A204.1 (cell line): Measurements from ENCODE around the gene TRAPPC3L.
A peak's percentile ranks its signal among the peaks of the same experiment; 100 is the strongest.

Source experiments
- FAIRE-seq: peaks from 2 replicates; lab custom pipeline; 2012; peaks lifted over from hg19 to GRCh38; lab: Jason Lieb, UNC

Gene TRAPPC3L

DNA sequence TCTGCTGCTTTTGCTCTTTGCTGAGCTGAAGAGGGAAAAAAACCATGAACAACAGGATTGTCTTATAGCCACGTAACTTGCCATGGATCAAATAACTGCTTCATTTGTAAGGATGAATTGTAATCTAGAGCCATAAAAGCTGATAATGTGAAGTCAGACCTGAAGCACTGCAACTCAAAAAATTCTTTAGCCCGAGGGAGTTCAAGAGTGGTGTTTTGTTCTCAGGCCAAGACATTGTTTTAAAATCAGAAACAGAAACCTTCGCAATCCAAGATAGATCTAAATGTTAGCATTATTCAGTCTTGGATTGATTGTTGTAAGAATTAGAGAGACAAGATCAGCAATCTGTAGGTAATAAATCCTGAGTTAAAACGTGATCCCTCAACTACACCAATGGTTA, at the start of gene TRAPPC3L:
Gene TRAPPC3L (minus strand): TSS at position 34 of the 400 bp plus-strand sequence. CDS start 170 bp downstream, outside the sequence.
- no peak for FAIRE-seq

DNA sequence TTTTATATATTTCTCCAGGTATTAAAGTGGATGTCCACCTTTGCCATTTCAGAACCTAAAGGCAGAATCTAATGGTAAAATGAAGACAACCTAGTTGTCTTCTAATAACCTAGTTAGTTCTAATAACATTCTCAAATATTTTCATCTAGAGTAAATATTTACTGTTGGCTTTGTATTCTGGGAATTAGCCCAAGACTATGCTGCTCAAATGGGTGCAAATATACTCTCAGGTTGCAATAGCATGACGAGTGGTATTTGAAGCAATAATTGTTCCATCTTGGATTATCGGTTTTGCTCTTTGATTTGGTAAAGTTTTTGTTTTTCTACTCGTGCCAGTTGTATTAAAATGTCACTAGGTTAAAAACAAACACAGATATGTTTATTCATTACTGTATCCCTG, 49.8 kb upstream of the TRAPPC3L start:
- no peak for FAIRE-seq

DNA sequence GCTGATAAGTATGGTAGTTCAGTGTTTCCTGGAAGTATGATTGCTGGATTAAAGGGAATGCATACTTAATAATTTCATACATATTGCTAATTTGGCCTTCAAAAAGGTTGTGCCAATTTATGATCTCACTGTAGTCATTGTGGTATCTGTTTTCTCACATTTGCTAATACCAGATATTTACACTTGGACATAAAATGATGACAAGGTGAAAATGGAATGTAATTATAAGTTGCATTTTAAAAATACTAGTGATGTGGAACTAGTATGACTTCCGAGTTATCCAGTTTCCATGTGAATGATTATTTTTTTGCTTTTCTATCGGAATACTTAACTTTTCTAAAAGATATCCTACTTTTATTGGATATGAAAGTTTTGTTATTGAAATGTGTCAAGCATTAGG, 41.3 kb upstream of the TRAPPC3L start:
- FAIRE-seq, result no peak

DNA sequence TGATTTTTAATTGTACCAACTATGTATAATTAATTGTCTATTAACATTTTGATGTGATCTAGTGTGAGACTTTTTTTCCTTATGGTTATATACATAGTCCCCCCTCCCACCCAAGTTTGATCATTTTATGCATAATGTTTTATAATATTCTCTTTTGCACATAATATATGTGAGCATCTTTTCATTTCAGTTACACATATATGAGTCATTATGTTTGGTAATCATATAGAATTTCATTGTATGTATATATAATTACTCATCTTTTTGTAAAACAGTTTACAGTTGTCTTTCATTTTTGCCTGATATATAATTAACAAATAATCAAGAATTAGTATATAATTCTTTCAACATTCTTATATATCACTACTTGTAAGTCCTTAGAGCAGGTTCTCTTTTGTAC, 40.8 kb upstream of the TRAPPC3L start:
- peak; percentile 66 for FAIRE-seq

DNA sequence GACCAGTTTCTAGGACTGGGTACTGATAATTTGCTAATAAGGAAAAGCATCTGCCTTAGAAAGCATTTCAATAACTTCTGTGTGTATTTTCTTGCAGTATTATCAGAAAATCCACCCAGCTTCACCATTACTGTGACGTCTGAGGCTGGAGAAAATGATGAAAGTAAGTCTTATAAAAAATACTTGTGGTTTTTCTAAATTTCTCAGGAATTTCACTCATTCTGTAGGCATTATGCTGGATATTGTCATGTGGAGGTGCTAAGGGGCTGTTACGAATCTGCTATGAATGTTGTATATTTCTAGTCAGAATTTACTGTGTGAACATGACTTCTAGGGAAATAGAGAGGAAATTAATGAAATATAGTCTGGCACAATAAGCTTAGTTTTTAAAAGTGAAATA, 34.7 kb upstream of the TRAPPC3L start:
- FAIRE-seq, result no peak

DNA sequence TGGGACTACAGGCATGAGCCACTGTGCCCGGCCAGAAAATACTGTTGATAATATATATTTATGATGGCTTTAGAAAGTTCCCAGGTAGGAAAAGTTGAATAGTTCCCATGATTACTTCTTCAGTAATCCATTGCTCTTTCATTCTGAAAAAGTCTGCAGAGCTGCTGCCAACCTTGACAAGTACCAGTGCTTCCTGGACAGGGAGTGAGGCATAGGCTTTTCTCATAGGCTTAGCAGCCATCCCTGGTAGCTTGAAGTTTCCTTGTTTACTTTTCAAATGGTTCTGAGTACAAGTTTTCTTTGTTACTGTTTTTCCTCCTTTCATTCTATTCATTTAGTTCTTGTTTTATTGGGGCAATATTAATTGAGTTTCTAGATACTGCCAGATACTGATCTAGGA, 33.7 kb upstream of the TRAPPC3L start:
- FAIRE-seq, result no peak

DNA sequence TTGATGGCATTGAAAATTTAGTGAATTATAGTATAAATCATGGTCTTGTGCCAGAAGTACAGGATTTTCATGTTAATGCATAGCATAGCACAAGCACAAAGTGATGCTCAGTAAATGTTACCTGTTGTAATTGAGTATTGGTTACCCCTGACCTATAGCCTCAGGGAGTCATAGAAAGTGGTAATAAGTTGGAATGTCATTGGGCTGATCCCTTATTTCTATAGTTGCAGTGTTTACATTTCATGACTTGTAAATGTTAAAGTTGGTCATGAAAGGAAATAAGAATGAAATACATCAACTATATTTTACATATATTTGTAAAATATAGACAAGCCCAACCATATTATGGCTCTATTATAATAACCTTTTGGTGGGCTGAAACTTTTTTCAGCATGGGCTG, 32.9 kb upstream of the TRAPPC3L start:
- no peak for FAIRE-seq

DNA sequence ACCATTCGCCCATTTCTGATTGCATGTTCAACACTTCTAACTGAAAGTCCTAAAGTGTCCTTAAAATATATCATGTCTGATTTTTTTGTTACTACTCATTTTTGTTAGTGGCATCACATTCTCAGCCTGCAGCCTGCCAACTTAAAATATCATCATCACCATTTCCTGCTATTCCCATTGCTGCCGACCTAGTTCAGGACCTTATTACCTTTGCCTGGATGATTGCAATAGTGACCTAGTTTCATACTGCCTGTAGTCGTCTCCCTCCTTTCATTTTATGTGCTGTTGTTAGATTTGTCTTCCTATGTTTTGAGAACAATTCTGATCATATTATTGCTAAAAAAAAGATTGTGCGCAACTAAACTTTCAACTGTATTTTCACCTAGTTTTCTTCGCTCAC, 32.0 kb upstream of the TRAPPC3L start:
- no peak for FAIRE-seq

DNA sequence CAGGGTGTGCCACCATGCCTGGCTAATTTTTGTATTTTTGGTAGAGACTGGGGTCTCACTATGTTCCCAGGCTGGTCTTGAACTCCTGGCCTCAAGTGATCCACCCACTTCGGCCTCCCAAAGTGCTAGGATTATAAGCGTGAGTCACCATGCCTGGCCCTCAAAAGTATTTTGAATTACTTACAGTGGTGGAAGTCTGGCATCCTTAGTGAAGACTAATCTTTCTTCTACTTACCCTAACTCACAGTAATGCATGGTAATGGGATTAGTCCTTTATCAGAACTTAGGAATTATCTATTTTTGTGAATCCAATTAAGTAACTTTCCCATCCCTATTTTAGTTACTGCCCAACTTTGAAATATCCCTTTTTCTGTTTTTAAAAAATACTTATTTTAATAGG, 29.7 kb upstream of the TRAPPC3L start:
- no peak for FAIRE-seq

DNA sequence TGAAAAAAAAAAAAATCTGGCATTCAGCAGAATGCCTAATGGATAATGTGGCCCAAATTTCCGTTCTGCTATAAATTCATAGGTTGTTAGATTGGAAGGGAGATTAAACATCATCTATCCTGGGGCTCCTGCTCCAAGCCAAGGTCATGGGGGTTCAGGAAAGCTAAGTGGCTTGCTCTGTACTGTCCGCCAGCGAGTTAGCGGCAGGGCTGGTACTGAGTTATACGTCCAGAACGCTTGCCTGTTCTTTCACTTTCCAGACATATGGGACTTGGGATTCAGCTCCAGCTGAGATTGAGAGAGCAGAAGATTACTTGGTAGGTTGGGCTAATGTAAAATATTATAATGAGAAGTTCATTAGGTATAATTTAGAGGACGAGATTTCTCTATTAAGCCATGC, 26.7 kb upstream of the TRAPPC3L start:
- FAIRE-seq, result no peak

DNA sequence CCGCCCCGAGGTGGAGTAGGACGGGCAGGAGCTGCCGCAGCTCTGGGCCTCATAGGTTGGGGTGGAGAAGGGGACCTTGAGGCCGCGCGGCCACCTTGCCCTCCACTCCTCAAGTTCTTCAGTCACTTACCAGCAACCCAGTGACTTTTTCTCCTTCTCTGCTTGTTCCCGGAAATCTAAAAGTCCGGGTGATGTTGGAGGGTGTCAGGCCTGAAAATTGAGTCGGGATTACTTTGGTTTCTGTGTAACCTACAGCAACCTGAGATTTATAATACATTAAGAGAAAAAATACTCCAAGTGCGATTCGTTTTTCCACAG, 26.2 kb upstream of the TRAPPC3L start:
- FAIRE-seq, result no peak

DNA sequence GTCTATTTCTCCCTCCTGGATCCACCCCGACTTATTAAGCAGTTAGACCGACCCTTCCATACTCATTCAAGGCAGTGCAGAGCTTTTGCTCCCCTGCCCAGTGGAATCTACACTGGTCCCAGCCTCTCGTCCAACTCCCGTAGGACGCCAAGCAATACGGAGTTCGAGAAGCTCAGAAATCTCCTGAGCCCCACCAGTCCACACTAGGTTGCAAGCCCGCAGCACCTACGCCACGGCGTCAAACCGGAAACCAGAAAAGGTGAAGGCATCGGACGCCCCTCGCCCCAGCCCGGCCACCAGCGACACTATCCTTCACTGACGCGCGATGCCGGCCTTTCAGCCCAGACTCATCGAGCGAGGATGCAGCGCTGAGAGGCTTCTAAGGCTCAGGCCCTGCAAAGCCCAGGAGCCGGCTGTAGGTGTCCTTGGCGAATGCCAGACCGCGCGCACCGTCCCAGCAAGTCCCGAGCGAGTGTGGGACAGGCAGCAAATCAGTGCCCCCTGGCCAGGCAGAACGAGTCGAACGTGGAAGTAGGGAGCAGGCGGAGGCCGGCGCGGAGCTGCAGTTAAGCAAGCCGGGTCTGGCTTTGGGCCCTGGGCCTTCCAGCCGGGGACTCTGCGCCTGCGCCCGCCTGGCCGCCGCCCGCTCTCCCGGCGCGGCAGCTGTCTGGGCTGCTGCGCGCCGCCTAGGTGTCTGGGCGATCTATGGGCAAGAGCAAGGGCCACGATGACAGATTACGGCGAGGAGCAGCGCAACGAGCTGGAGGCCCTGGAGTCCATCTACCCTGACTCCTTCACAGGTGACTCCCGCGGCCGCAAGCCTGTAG, 25.6 kb upstream of the TRAPPC3L start, which contains the start of gene RWDD1:
Gene RWDD1 (plus strand): TSS at position 649 of the 827 bp plus-strand sequence. CDS start 79 bp downstream, at position 728.
- peak; percentile 71 for FAIRE-seq

DNA sequence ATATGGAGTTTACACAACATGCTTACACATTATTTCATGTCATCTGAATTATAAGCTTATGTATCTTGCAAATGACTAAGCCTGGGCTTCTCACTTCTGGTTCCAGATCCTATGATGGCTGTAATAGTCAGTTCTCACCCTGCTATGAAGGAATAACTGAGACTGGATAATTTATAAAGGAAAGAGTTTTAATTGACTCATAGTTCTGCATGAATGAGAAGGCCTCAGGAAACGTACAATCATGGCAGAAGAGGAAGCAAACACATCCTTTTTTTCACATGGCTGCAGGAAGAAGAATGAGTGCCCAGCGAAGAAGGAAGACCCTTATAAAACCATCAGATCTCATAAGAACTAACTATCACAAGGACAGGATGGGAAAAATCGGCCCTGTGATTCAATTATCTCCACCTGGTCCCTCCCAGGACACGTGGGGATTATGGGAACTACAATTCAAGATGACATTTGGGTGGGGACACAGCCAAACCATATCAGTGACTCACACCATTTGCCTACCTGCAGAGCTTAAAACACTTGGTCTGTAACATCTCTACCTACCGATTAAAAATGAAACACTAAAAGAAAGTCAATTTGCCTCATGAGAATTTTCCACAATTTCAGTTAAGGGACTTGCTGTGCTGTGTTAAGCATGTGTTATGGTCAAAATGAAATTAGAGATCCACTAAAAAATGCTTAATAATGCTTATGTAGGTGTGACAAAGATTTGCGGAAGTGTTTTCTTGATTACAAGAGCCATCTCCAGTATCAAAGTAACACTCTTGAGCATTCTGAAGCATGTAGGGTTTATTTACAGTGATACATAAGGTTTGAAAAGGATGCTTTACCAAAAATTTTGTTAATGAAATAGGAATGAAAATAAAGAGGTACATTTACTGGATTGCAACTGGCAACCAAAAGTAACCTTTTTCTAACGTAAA, 23.6 kb upstream of the TRAPPC3L start:
- FAIRE-seq, result no peak

DNA sequence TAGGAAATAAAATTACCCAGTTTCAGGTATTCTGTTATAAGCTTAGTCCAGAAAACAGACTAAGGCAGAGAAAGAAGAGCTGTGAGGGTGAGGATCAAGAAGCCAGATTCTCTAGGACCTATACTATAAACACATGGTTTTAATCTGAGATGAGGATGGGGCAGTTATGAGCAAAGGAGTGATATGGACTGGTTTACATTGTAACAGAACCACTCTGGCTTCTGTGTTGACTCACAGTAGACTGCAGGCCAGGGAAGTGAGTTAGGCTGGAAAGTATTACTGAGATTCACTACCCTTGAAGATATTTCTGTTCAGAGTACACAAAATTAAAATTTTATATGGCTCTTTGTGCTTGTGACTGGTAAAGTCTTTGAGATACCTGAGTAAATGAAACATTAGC, 22.6 kb upstream of the TRAPPC3L start:
- no peak for FAIRE-seq

DNA sequence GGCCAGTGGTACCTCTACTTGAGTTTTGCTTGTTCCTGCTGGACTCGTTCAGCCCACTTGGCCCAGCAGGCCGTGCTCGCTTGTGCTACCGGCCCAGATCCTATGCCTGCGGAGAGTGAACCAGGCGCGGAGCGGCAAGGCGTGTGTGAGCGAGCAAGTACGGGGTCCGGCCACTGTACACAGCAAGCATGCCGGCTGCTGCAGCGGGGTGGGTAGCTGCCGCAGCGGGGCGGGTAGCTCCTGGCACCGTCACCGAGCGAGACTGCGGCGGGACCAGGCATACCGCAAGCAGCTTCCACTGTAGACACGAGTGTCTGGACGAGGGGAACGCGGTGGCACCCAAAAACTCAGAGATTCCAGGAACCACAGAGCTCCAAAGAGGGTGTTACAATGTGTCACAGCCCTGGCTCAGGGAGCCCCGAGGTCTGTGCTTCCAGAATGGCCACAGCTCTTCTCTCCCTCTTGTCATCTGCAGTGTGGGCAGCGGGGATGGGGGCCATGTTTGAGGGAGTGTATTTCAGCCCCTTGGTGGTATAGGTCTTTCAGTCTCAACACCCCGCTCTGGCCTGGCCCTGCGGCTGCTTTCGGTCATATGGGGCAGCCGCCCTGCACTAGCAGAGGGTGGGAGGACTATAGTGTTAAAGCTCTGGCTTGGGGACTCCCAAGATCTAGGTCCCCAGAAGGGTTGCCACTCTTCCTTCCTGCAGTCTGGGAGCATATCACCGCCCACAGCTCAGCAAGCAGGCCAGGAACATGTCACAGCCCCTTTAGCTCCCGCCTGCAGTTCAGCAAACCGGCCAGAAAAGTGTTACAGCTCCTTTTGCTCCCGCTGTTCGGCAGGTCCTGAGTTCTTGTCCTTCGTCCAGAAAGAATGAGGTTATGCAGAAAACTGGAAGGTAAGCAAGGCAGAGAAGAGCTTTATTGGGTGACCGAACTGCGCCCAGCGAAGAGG, 19.7 kb upstream of the TRAPPC3L start:
- FAIRE-seq, result no peak

DNA sequence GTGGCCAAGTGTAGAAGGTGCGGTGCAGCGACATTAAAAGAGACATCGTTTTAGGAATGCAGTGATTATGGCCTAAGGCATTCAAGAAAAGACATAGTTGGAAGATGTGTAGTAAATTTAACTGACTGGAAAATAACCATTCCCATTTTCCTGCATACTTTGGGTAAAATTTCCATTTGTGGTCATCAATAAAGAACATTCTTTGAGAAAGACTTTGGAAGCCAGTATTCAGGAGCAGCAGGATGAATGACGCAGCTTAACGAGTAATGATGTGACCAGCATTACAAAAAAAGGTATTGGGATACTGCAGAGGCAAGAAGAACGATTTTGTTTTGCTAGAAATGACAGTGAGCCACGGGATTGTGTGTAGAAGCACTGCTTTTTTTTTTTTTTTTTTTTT, 18.8 kb upstream of the TRAPPC3L start:
- no peak for FAIRE-seq

DNA sequence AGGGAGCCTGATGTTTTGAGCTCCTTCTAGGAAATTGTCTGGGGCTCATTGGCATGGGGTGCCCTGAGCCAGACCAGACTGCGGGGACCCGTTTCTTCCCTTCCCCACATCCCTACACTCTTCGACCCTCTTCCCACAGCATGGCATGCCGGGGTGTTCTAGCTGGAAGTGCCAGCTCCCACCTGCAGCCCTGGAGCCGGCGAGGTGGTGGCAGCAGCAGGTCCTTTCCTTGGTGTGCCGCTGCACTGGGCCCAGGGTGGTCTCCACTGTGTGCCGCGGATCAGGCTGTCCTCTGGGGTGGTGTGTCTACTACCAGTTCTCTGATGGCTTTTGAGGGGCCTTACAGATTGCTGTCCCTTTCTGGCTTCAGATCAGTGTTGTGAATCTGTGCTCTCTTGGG, 18.3 kb upstream of the TRAPPC3L start:
- FAIRE-seq, result no peak

DNA sequence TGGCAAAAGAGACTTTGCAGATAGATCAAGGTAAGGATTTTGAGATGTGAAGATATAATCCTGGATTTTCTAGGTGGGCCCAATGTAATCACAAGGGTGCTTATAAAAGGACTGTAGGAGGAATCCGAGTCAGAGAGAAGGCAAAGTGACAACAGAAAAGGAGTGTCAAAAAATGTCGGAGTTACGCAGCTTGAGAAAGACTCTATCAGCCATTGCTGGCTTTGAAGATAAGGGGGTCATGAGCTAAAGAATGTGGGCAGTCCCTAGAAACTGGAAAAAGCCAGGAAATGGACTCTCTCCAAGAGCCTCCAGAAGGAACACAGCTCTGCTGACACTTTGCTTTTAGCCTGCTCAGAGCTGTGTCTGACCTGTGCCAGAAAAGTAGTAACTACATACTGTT, 17.1 kb upstream of the TRAPPC3L start:
- FAIRE-seq, result no peak

DNA sequence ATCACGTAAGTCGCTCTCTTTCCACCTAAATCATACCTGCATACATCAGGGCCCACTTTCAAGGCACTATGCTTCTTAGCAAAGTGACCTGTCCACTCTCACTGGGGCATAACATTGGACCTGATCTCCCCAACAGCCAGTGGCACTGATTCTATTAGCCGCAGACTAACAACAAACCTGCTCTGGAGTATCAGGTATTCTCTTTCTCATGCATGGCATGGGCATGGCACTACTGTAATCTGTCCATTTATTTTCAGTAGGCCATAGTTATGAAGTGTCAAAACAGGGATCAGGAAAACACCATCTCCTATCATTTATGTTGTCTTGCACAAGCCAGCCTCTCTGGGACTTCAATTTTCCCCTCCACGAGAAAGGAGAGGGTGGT, 16.5 kb upstream of the TRAPPC3L start:
- no peak for FAIRE-seq

DNA sequence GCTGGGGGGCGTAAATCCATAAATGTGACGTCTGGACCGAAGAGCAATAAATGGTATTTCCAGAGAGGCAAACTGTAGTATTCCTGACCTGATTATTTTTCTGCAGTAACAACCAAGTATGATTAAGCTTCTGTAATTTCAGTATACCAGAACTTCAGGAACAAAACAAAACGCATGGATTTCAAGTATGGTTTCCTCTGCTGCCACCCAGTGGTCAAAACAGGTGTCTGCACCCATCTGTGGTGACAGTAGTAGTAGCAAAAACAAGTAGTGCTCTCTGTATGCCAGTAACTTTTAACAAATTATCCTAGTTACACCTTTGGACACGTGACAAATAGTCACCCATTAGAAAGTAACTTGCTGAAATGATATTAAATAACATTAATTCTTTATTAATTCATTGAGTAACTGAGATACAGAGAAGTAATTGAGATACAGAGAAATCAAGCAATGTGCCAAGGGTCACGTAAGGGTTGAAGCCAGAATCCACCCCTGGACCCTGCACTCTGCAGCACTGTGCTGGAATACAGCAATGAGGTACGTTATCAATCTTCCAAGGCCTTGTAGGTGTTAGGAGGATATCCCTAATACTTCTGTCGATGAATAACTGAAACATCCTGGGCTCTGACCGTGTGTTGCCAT, 16.0 kb upstream of the TRAPPC3L start:
- peak; percentile 67 for FAIRE-seq

DNA sequence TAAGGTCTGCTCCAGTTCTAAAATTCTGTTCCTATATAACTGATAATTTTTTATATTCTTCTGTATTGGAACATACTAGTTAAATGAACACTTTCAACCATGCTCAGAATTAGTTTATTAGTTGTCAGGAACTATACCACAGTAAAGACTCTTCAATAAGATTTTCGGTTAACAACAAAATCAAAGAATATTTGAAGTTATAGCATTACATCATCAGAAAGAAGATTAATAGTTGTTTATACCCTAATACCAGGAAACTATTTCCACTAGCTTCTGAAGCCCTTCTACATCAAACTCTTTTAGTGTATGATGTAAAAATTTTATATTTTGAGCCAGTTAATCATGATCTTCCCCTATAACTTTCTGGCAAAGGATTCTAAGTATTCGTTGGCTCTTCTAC, 14.6 kb upstream of the TRAPPC3L start:
- no peak for FAIRE-seq

DNA sequence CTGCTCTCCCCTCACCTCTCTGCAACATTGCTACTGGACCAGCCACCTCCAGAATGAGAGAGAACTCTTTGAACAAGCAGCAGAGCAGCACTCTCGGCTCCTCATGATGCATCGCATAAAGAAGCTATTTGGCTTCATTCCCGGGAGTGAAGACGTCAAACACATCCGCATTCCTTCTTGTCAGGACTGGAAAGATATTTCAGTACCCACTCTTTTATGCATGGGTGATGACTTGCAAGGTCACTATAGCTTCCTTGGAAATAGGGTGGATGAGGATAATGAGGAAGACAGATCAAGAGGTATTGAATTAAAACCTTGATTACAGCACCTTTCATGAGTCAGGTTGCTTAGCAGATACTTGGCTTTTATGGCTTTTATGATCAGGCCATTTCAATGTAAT, 12.4 kb upstream of the TRAPPC3L start:
- FAIRE-seq, result no peak
